C4-2B (cell line): ENCODE data around the gene ZNF607.

Source experiments
- CTCF ChIP-seq: fragments of 450-650 bp; conservative IDR thresholded peaks from 2 replicates; pipeline ENCODE4 v1.5.1; 2017; ENCODE audit warnings: mild to moderate bottlenecking
- ZFX ChIP-seq: fragments of 450-650 bp; IDR thresholded peaks from 2 replicates; pipeline ENCODE4 v1.6.1; 2017

GRCh38 chr19:37706052-37706605, 13.4 kb downstream of the ZNF607 start:
- TF ChIP-seq CTCF (no peak), ZFX (no peak)
